Measurements from ENCODE around the gene CDKL5. TPM values are rescaled to one million over a fixed set of nuclear protein-coding genes. Genes with fewer than 3 reads are reported as not detected.

The CDKL5 gene
- polyA plus RNA-seq, 2 donors, result 1.5 to 1.6 TPM

Other genes starting within 250 kb of the CDKL5 start
- not detected for gene BEND2, start 204.7 kb upstream of the CDKL5 start, polyA plus RNA-seq
- 1 to 10 TPM; 1.0 to 1.6 TPM for gene SCML2, start 70.9 kb upstream of the CDKL5 start, polyA plus RNA-seq
- gene RS1, start 246.5 kb downstream of the CDKL5 start, polyA plus RNA-seq, result not detected